K562 (cell line): ENCODE data around the gene ADAM10. TPM values are rescaled to one million over a fixed set of nuclear protein-coding genes. Genes with fewer than 3 reads are reported as not detected.

ENCODE experiments used
- ATAC-seq: fragments of 200-7000 bp; cut with Tn5 transposase; 3 replicates; pipeline ENCODE4 v1.9.1; 2020; ENCODE audit warnings: moderate library complexity
- BruUV-seq: library from RNA; stranded (reverse); fragments of 400-500 nt; replicated peaks from 2 replicates; lab custom pipeline; 2021; lab: Mats Ljungman, UMichigan
- CTCF ChIA-PET: fragments of 300-600 bp; formaldehyde crosslinking; extraction: SDS; loops from one replicate; lab custom pipeline; 2021; ENCODE audit warnings: low intra/inter-chr PET ratio; lab: Yijun Ruan, JAX
- POLR2A ChIA-PET: fragments of 300-600, 350-650 bp; sonication (Branson Sonifier 250); formaldehyde crosslinking; extraction: SDS; loops from one replicate; lab custom pipeline; 2021; ENCODE audit warnings: antibody characterized with exemption, inconsistent platforms; lab: Yijun Ruan, JAX
- DNase-seq, 4 experiments: peaks; one replicate each; pipeline versions ENCODE4 v3.0.0 to v3.0.0-alpha.2; 2011 to 2018; ENCODE audit warnings: low spot score in 3 of 4, mixed read lengths in 3 of 4; ENCODE audit errors: extremely low read depth in 1 of 4
- FAIRE-seq: peaks from 2 replicates; lab custom pipeline; 2011; peaks lifted over from hg19 to GRCh38; lab: Jason Lieb, UNC
- H2AFZ ChIP-seq: 2 replicates; pipeline ENCODE4 v1.6.0; 2011; ENCODE audit warnings: low read depth, low read length, control low read depth, inconsistent platforms
- H3K27ac ChIP-seq: fragments of 200-600 bp; 3 replicates; pipeline ENCODE4 v1.8.0; 2011; ENCODE audit warnings: low read depth, mild to moderate bottlenecking, control low read depth, inconsistent platforms, low read length, moderate library complexity, mixed read lengths; ENCODE audit errors: extremely low read depth
- H3K27me3 ChIP-seq, 2 experiments: fragments of 300-600 bp in 1 of 2; 2 replicates in 1 of 2; 3 replicates in 1 of 2; pipeline versions ENCODE4 v1.6.0 to v1.8.0; 2011; ENCODE audit warnings: inconsistent platforms in 2 of 2, low read length in 2 of 2, mild to moderate bottlenecking in 1 of 2, mixed read lengths in 1 of 2, moderate library complexity in 1 of 2; ENCODE audit not compliant: control insufficient read depth in 2 of 2, insufficient read depth in 2 of 2
- H3K36me3 ChIP-seq: fragments of 300-600 bp; 3 replicates; pipeline ENCODE4 v1.8.0; 2011; ENCODE audit warnings: mild to moderate bottlenecking, low read length, inconsistent platforms; ENCODE audit not compliant: control insufficient read depth, insufficient read depth
- H3K4me1 ChIP-seq, 2 experiments: fragments of 200-600 bp in 1 of 2; replicated peaks in 1 of 2; 2 replicates in 1 of 2; 3 replicates in 1 of 2; pipeline versions ENCODE4 v1.5.1 to v1.8.0; 2011; ENCODE audit warnings: inconsistent platforms in 2 of 2, low read length in 2 of 2, mild to moderate bottlenecking in 1 of 2, mixed read lengths in 1 of 2, moderate library complexity in 1 of 2; ENCODE audit not compliant: control insufficient read depth in 2 of 2, insufficient read depth in 2 of 2
- H3K4me2 ChIP-seq: 2 replicates; pipeline ENCODE4 v1.6.1; 2011; ENCODE audit warnings: low read length, control low read depth, inconsistent platforms, mixed read lengths; ENCODE audit not compliant: insufficient read depth
- H3K4me3 ChIP-seq: fragments of 200-600 bp; sonication (generic), shearing (Covaris generic); 2 replicates; pipeline ENCODE4 v1.5.1; 2016; ENCODE audit warnings: control low read depth, inconsistent platforms
- H3K79me2 ChIP-seq: fragments of 200-600 bp; 3 replicates; pipeline ENCODE4 v1.8.0; 2011; ENCODE audit warnings: low read length, inconsistent platforms; ENCODE audit not compliant: control insufficient read depth, insufficient read depth
- H3K9ac ChIP-seq, 2 experiments: 2 replicates each; pipeline versions ENCODE4 v1.6.0 to v1.6.1; 2011; ENCODE audit warnings: low read depth in 2 of 2, low read length in 2 of 2, control low read depth in 1 of 2, inconsistent platforms in 1 of 2, mild to moderate bottlenecking in 1 of 2, mixed read lengths in 1 of 2; ENCODE audit not compliant: insufficient read depth in 1 of 2
- H3K9me1 ChIP-seq: one replicate; pipeline ENCODE4 v1.6.0; 2011; ENCODE audit warnings: inconsistent platforms, mild to moderate bottlenecking, low read length, moderate library complexity; ENCODE audit not compliant: control insufficient read depth, insufficient read depth
- H3K9me3 ChIP-seq: replicated peaks from 2 replicates; pipeline ENCODE4 v1.5.1; 2011; ENCODE audit warnings: low read depth, low read length, inconsistent platforms; ENCODE audit not compliant: control insufficient read depth, insufficient read depth
- H4K20me1 ChIP-seq: replicated peaks from 2 replicates; pipeline ENCODE4 v1.6.1; 2011; ENCODE audit warnings: low read length, inconsistent platforms, mixed read lengths; ENCODE audit not compliant: control insufficient read depth, insufficient read depth
- ELF2 ChIP-seq: fragments of 250-450 bp; sonication (Bioruptor Pico); IDR thresholded peaks from 2 replicates; pipeline ENCODE4 v1.5.0; 2021; ENCODE audit warnings: mild to moderate bottlenecking
- MGA ChIP-seq: fragments of 450-650 bp; IDR thresholded peaks from 2 replicates; pipeline ENCODE4 v1.6.1; 2016; ENCODE audit warnings: mild to moderate bottlenecking, moderate library complexity
- NR2F6 ChIP-seq: fragments of 450-650 bp; formaldehyde crosslinking; IDR thresholded peaks from 2 replicates; pipeline ENCODE4 v1.4.0; 2020; ENCODE audit warnings: mild to moderate bottlenecking
- RAD51 ChIP-seq: fragments of 450-650 bp; IDR thresholded peaks from 2 replicates; pipeline ENCODE4 v1.7.1; 2016; ENCODE audit warnings: low read depth, mild to moderate bottlenecking, borderline replicate concordance
- ZBED1 ChIP-seq: IDR thresholded peaks from 2 replicates; pipeline ENCODE4 v1.6.1; 2014
- ZNF354B ChIP-seq: fragments of 250-450 bp; sonication (Bioruptor Pico); IDR thresholded peaks from 2 replicates; pipeline ENCODE4 v1.4.0; 2020
- ZNF699 ChIP-seq: fragments of 250-450 bp; sonication (Bioruptor Pico); IDR thresholded peaks from 2 replicates; pipeline ENCODE4 v1.8.0; 2021; ENCODE audit warnings: mild to moderate bottlenecking, moderate library complexity; ENCODE audit not compliant: insufficient replicate concordance
- WGBS: fragments of 100-300 bp; shearing (Covaris generic); methylation state at CpG from one replicate; pipeline ENCODE4 v1.1.6; 2016; ENCODE audit warnings: low coverage, mixed read lengths; ENCODE audit not compliant: insufficient coverage; ENCODE audit errors: missing lambda C conversion rate; 5-methylcytosine and 5-hydroxymethylcytosine counted together
- in situ Hi-C: fragments of 300-500 bp; cut with MboI; formaldehyde crosslinking; loops from 4 replicates; pipeline ENCODE4 v1.15.0; 2018; ENCODE audit warnings: inconsistent platforms, mixed read lengths
- intact Hi-C: fragments of 100-400 bp; cut with micrococcal nuclease; formaldehyde crosslinking; loops from 2 replicates; pipeline ENCODE4 v1.14.2; 2022
- polyA plus RNA-seq, 8 experiments: library from polyadenylated mRNA; depleted of rRNA in 4 of 8; stranded (reverse) in 5 of 8; unstranded in 3 of 8; fragments of >200 nt; fragmentation: Nextera tagmentation in 2 of 8; fragmentation: Illumina TruSeq in 1 of 8; extraction: Ambion mirVana in 2 of 8; extraction: Trizol in 1 of 8; gene quantifications; 2 replicates each; pipeline versions ENCODE4 v1.2.1 to v1.2.3, GENCODE V29; 2011 to 2014; ENCODE audit warnings: inconsistent platforms in 1 of 8, missing spikeins in 1 of 8
- total RNA-seq, 7 experiments: library from RNA; depleted of rRNA in 6 of 7; stranded (reverse); fragments of >200 nt in 6 of 7; fragmentation: Illumina TruSeq in 2 of 7; extraction: Trizol in 2 of 7; gene quantifications; 2 replicates each; pipeline versions ENCODE4 v1.2.1 to v1.2.3, GENCODE V29; 2011 to 2021; ENCODE audit warnings: low replicate concordance in 1 of 7
- TF ChIP-seq, protein P1 (sequence below): fragments of 250-450 bp; sonication (Bioruptor Pico); IDR thresholded peaks from 2 replicates; pipeline ENCODE4 v1.4.0; 2020; ENCODE audit warnings: mild to moderate bottlenecking, moderate library complexity
- TF ChIP-seq, protein P2 (sequence below): IDR thresholded peaks from 3 replicates; pipeline ENCODE4 v1.6.1; 2011; ENCODE audit warnings: borderline replicate concordance, mild to moderate bottlenecking; ENCODE audit not compliant: insufficient read length, insufficient read depth

ADAM10 gene
- total and polyA plus RNA-seq, 9 of the 15 experiments (the other 6 are each of a cell fraction or from before 2014, with no cell fraction given): 11.9 to 152 (median 57.3) TPM

DNA sequence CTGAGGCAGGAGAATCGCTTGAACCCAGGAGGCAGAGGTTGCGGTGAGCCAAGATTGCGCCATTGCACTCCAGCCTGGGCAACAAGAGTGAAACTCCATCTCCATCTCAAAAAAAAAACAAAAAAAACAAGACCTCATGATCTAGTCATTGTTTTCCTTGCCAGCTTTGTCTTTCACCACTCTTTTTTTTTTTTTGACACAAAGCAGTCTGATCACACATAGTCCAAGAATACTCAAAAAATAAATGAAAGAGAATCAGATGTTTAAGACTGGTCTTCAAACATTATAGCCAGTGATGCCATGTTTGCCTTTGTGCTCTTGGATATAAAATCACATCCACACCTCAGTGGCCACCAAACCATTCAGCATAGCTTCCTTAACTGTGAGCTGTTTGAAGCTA is 5.8 kb upstream of the ADAM10 start:
- ATAC-seq (no peak), DNase-seq (no peak), FAIRE-seq (no peak)
- 100% methylated on average over 2 of the region's 3 CpGs for WGBS
- intact Hi-C loops (loop anchor here (5.0 to 10.0 kb wide), 2 partner anchors 321 to 528 kb away; partner anchors contain the start of gene LIPC), in situ Hi-C loops (loop anchor here (5.0 kb wide), 1 partner anchor 523 kb away; no protein-coding TSS in a partner anchor)
- no peak overlapping the region for H3K4me3 ChIP-seq
- ChIA-PET POLR2A (interaction anchor here (3.1 kb wide), 1 partner anchor 15 kb away, joined by 16 read pairs; the partner anchor contains the start of gene MINDY2), CTCF (no interaction called here)
- H3K27me3 ChIP-seq: no peaks in the 10 kb centered on the region
- H3K4me2 ChIP-seq: no peak overlapping the region
- H4K20me1 ChIP-seq: no peaks in the 10 kb centered on the region
- no peaks in the 10 kb centered on the region for H3K36me3 ChIP-seq
- H3K79me2 ChIP-seq: no peaks in the 10 kb centered on the region
- peaks cover 0 to 9% of the 10 kb centered on the region in 2 experiments; a peak in 2 of 5 replicates for H3K4me1 ChIP-seq
- no peak overlapping the region for H2AFZ ChIP-seq
- no TSS peak for BruUV-seq
- H3K9me3 ChIP-seq: no peaks in the 10 kb centered on the region
- no peaks in the 10 kb centered on the region for H3K9me1 ChIP-seq
- H3K27ac ChIP-seq: no peak overlapping the region
- H3K9ac ChIP-seq: no peak overlapping the region
- TF ChIP-seq MGA (no peak), ZNF699 (CRISPR knock-in tag) (no peak), ZNF354B (CRISPR knock-in tag) (no peak), RAD51 (no peak), ELF2 (CRISPR knock-in tag) (no peak), NR2F6 (no peak), ZBED1 (no peak)
- TF ChIP-seq, protein P1, sequence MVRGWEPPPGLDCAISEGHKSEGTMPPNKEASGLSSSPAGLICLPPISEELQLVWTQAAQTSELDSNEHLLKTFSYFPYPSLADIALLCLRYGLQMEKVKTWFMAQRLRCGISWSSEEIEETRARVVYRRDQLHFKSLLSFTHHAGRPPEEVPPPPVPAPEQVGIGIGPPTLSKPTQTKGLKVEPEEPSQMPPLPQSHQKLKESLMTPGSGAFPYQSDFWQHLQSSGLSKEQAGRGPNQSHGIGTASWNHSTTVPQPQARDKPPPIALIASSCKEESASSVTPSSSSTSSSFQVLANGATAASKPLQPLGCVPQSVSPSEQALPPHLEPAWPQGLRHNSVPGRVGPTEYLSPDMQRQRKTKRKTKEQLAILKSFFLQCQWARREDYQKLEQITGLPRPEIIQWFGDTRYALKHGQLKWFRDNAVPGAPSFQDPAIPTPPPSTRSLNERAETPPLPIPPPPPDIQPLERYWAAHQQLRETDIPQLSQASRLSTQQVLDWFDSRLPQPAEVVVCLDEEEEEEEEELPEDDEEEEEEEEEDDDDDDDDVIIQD (CRISPR knock-in tag): no peak
- TF ChIP-seq, protein P2, sequence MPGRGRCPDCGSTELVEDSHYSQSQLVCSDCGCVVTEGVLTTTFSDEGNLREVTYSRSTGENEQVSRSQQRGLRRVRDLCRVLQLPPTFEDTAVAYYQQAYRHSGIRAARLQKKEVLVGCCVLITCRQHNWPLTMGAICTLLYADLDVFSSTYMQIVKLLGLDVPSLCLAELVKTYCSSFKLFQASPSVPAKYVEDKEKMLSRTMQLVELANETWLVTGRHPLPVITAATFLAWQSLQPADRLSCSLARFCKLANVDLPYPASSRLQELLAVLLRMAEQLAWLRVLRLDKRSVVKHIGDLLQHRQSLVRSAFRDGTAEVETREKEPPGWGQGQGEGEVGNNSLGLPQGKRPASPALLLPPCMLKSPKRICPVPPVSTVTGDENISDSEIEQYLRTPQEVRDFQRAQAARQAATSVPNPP: no peak
